Stomach (tissue), 4 donors: ENCODE results near the gene LRRC61.
"Not testable (repeated sequence)": the region's sequence is repeated elsewhere in the genome, so short reads cannot be mapped to it uniquely, and the experiment has no call there.

Experiments
- POLR2A ChIP-seq, 4 donors: fragments of 450-650 bp; IDR thresholded peaks; one replicate each; pipeline ENCODE4 v1.6.1; 2016; ENCODE audit warnings: antibody characterized with exemption in 4 of 4, control low read depth in 2 of 4, mild to moderate bottlenecking in 1 of 4, moderate library complexity in 1 of 4
- TF ChIP-seq, protein P1 (sequence below), 7 experiments: fragments of 450-650 bp in 4 of 7; fragments of 200-600 bp in 3 of 7; sonication (generic) in 3 of 7; IDR thresholded peaks; one replicate each; pipeline ENCODE4 v1.5.1; 2016 to 2019; ENCODE audit warnings: antibody characterized with exemption in 7 of 7, control low read depth in 2 of 7, mild to moderate bottlenecking in 1 of 7

DNA sequence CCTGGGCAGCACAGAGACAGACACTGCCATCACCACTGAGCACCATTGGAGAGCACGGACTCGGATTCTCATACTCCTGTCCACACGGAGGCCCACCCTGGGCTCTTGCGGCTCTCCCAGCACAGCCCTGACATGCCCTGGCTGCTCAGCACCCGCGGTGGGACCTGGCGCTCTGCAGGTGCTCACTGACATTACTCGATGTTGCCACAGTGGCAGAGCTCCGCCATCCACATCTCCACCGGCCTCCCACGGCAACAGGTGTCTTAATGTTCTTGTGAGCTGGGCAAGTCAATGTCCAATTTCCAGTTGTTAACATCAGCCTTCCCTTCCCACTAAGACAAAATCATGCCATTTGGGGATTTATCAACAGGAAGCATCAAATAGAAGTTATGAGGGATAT, 44.8 kb upstream of the LRRC61 start:
- TF ChIP-seq, protein P1, sequence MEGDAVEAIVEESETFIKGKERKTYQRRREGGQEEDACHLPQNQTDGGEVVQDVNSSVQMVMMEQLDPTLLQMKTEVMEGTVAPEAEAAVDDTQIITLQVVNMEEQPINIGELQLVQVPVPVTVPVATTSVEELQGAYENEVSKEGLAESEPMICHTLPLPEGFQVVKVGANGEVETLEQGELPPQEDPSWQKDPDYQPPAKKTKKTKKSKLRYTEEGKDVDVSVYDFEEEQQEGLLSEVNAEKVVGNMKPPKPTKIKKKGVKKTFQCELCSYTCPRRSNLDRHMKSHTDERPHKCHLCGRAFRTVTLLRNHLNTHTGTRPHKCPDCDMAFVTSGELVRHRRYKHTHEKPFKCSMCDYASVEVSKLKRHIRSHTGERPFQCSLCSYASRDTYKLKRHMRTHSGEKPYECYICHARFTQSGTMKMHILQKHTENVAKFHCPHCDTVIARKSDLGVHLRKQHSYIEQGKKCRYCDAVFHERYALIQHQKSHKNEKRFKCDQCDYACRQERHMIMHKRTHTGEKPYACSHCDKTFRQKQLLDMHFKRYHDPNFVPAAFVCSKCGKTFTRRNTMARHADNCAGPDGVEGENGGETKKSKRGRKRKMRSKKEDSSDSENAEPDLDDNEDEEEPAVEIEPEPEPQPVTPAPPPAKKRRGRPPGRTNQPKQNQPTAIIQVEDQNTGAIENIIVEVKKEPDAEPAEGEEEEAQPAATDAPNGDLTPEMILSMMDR (IDR thresholded peaks at IDR 0.05) = not testable (repeated sequence)
- TF ChIP-seq POLR2A (IDR thresholded peaks at IDR 0.05) = not testable (repeated sequence)
